Heart left ventricle (tissue), 16 donors: ENCODE measurements around the gene DOCK1. TPM values are rescaled to one million over a fixed set of nuclear protein-coding genes. Genes with fewer than 3 reads are reported as not detected.

Experiments used
- ATAC-seq, 4 donors: fragments of 200-7000 bp; cut with Tn5 transposase; one replicate each; pipeline ENCODE4 v1.9.1; 2020 to 2022; ENCODE audit warnings: moderate library complexity in 4 of 4, mild to moderate bottlenecking in 3 of 4, moderate number of reproducible peaks in 1 of 4
- DNase-seq, 5 donors: peaks; one replicate each; pipeline ENCODE4 v3.0.0-alpha.2; 2020
- H3K27ac ChIP-seq, 12 donors: fragments of 200-600 bp; sonication (generic) in 4 of 12; one replicate each; pipeline versions ENCODE4 v1.5.0 to v1.8.0; 2016 to 2022; ENCODE audit warnings: mild to moderate bottlenecking in 2 of 12
- H3K27me3 ChIP-seq, 9 donors: fragments of 200-600 bp; sonication (generic) in 2 of 9; one replicate each; pipeline versions ENCODE4 v1.5.1 to v1.8.0; 2016 to 2022; ENCODE audit warnings: mild to moderate bottlenecking in 3 of 9
- H3K36me3 ChIP-seq, 9 donors: fragments of 200-600 bp; sonication (generic) in 2 of 9; one replicate each; pipeline versions ENCODE4 v1.5.0 to v1.8.0; 2018 to 2022; ENCODE audit warnings: mild to moderate bottlenecking in 2 of 9
- H3K4me1 ChIP-seq, 12 donors: fragments of 200-600 bp; sonication (generic) in 4 of 12; one replicate each; pipeline versions ENCODE4 v1.5.0 to v1.8.0; 2016 to 2022; ENCODE audit warnings: mild to moderate bottlenecking in 3 of 12
- H3K4me3 ChIP-seq, 12 donors: fragments of 200-600 bp; sonication (generic) in 4 of 12; one replicate each; pipeline versions ENCODE4 v1.5.0 to v1.8.0; 2017 to 2022; ENCODE audit warnings: mild to moderate bottlenecking in 9 of 12, moderate library complexity in 4 of 12
- H3K9me3 ChIP-seq, 12 donors: fragments of 200-600 bp; sonication (generic) in 4 of 12; one replicate each; pipeline versions ENCODE4 v1.5.0 to v1.8.0; 2016 to 2022; ENCODE audit warnings: mild to moderate bottlenecking in 1 of 12
- CTCF ChIP-seq, 12 donors: fragments of 200-600 bp; sonication (generic) in 4 of 12; IDR thresholded peaks; one replicate each; pipeline versions ENCODE4 v1.5.0 to v1.8.0; 2018 to 2022; ENCODE audit warnings: antibody characterized with exemption in 12 of 12, mild to moderate bottlenecking in 5 of 12
- POLR2A ChIP-seq, 2 donors: fragments of 450-650 bp; IDR thresholded peaks; one replicate each; pipeline ENCODE4 v1.6.1; 2017; ENCODE audit warnings: antibody characterized with exemption in 2 of 2, mild to moderate bottlenecking in 2 of 2, moderate library complexity in 2 of 2
- WGBS, 4 donors: extraction: QIAGEN DNeasy Blood & Tissue Kit in 2 of 4; methylation state at CpG; one replicate each; pipeline versions ENCODE4 v1.1.5 to v1.1.7; 2013 to 2018; 5-methylcytosine and 5-hydroxymethylcytosine counted together
- intact Hi-C, 10 donors: fragments of 100-400 bp; cut with DNase I; formaldehyde crosslinking; loops; one replicate each; pipeline versions ENCODE4 v1.11.1 to v1.14.2; 2022
- polyA plus RNA-seq, 2 donors: library from polyadenylated mRNA; stranded (reverse); fragments of 200-250 nt; gene quantifications; one replicate each; pipeline ENCODE4 v1.2.3, GENCODE V29; 2013
- total RNA-seq, 9 donors: library from RNA; depleted of rRNA in 2 of 9; stranded (reverse); fragments of >200 nt in 2 of 9; fragmentation: NEBNext Ultra II Directional in 3 of 9; extraction: Animal tissue kit (Norgen Biotek cat#: 25700) in 3 of 9; gene quantifications; one replicate each; pipeline versions ENCODE4 v1.1.0 to v1.2.4, GENCODE V29; 2016 to 2023
- donor health status: ischemic (EF 13 %, LVEDD 7.1; RV severe dilation, severe dysfunction).
- donor health status: healthy with polysubstance abuse.
- donor health status: DM: no; HTN: yes; CAD: no.
- donor health status: DM: no; HTN: no; CAD: no.
- donor health status: ischemic (EF 25% LVEDD 6.9; RV normal size, moderate dysfunction).
- donor health status: ischemic (EF 25% LVEDD 5.7; RV mildly dilated, moderate dysfunction).
- donor health status: healthy.
- donor health status: DM: yes; HTN: yes; CAD: no.
- donor health status: ischemic (EF 35%, LVEDD 5.7; RV mildly dilated, moderate dysfunction).
- donor health status: nonischemic (EF 11% LVEDD 7.7; RV severe dilation, severe dysfunction).
- donor health status: DM: yes; HTN: yes; CAD: no.
- donor health status: PGD.
- donor health status: ischemic (EF 29% LVEDD 5.4; RV normal size, mild dysfunction).
- donor health status: nonischemic (EF 23%, LVEDD 6.1; RV moderate dilation, normal function).

Gene DOCK1
- total and polyA plus RNA-seq, 11 donors, result 5.0 to 31.6 (median 18.6) TPM

- TF ChIP-seq POLR2A (IDR thresholded peaks at IDR 0.05) (no peak), CTCF (IDR thresholded peaks at IDR 0.05) (no peak)
- 67 to 77% (median 74%) methylated on average over 2 of the region's 2 CpGs for WGBS, 4 donors
- no peak overlapping the region for H3K4me3 ChIP-seq
- no peak overlapping the region for H3K27ac ChIP-seq
- H3K27me3 ChIP-seq, result no peaks in the 10 kb centered on the region
- no peak for DNase-seq
- no peaks in the 10 kb centered on the region for H3K4me1 ChIP-seq
- peaks cover 0 to 5% (median 0%) of the 10 kb centered on the region in 9 donors for H3K36me3 ChIP-seq
- H3K9me3 ChIP-seq, result no peaks in the 10 kb centered on the region
- intact Hi-C loops, result no loop called here
- no peak for ATAC-seq
These were observed 361.2 kb downstream of the DOCK1 start for GRCh38 chr10:127266431-127266830.

GRCh38 chr10:127267442-127267841, 362.2 kb downstream of the DOCK1 start:
- no peak overlapping the region for H3K4me3 ChIP-seq
- WGBS, 4 donors, result 96 to 97% (median 96%) methylated on average over 12 of the region's 12 CpGs
- H3K27me3 ChIP-seq, result no peaks in the 10 kb centered on the region
- no peak for ATAC-seq
- intact Hi-C loops, result no loop called here
- H3K4me1 ChIP-seq, result no peaks in the 10 kb centered on the region
- TF ChIP-seq POLR2A (IDR thresholded peaks at IDR 0.05) (no peak), CTCF (IDR thresholded peaks at IDR 0.05) (no peak)
- DNase-seq, result no peak
- no peaks in the 10 kb centered on the region for H3K9me3 ChIP-seq
- H3K36me3 ChIP-seq, result peaks cover 0 to 11% (median 3%) of the 10 kb centered on the region in 9 donors
- H3K27ac ChIP-seq, result no peak overlapping the region

DNA sequence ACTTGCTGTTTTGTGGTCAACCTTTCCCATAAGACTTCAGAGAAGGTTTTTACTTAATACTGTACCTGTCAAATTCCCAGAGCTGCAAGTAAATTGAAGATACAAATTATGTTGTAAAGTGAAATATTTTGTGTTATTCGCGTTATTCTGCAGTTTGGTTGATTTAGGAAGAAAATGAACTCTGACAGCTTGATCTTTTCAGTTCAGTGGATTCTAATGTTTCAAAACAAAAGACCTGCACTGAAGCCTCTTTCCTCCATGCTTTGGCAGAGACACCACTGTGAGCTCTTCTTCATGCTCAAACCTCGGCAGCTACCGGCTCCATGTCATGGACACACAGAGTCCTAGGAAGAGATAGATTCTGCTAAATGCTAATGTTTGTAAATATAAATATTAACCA, 366.8 kb downstream of the DOCK1 start:
- Histone ChIP-seq H3K4me1 (no peaks in the 10 kb centered on the region), H3K27me3 (no peaks in the 10 kb centered on the region), H3K9me3 (no peaks in the 10 kb centered on the region), H3K4me3 (no peak overlapping the region), H3K27ac (no peak overlapping the region), H3K36me3 (peaks cover 0 to 18% (median 0%) of the 10 kb centered on the region in 9 donors)
- intact Hi-C loops, result no loop called here
- ATAC-seq (no peak), DNase-seq (no peak)
- no peak for TF ChIP-seq CTCF (IDR thresholded peaks at IDR 0.05)
- TF ChIP-seq POLR2A (IDR thresholded peaks at IDR 0.05), result no peak
- WGBS, 4 donors, result 95 to 99% (median 98%) methylated on average over 4 of the region's 4 CpGs

DNA sequence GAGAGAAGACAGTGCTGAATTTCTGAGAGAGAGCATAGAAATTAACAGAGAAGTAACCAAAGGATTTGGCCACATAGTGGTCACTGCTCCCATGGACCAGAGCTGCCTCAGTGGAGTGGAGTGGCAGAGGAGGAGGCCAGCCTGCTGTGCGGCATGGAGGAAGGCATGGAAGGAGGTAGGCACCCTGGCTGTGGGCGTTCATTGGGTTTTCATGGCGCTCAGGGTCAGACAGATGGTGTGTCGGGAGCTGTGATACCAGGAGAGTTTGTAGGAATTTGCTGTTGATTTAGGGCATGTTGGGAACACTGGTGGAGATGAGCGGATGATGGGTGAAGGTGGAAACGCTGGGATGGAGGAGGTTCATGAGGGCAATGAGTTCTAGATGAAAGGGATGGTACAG, 370.0 kb downstream of the DOCK1 start:
- Histone ChIP-seq H3K4me3 (no peak overlapping the region), H3K27ac (no peak overlapping the region), H3K36me3 (peaks cover 0 to 17% (median 0%) of the 10 kb centered on the region in 9 donors), H3K4me1 (no peaks in the 10 kb centered on the region), H3K27me3 (no peaks in the 10 kb centered on the region), H3K9me3 (no peaks in the 10 kb centered on the region)
- intact Hi-C loops, result no loop called here
- ATAC-seq, result no peak
- no peak for DNase-seq
- 97 to 99% (median 98%) methylated on average over 6 of the region's 6 CpGs for WGBS, 4 donors
- TF ChIP-seq POLR2A (IDR thresholded peaks at IDR 0.05) (no peak), CTCF (IDR thresholded peaks at IDR 0.05) (no peak)
